CD4-positive, CD25-positive, alpha-beta regulatory T cell (primary cell): ENCODE measurements around the gene ATN1. TPM values are rescaled to one million over a fixed set of nuclear protein-coding genes. Genes with fewer than 3 reads are reported as not detected.

Experiments
- ATAC-seq, 2 donors: fragments of 150-1000 bp; cut with Tn5 transposase; one replicate each; pipeline ENCODE4 v1.10.0; 2021; ENCODE audit warnings: low read depth in 2 of 2, moderate number of reproducible peaks in 2 of 2, moderate library complexity in 1 of 2
- DNase-seq, 3 donors: peaks; one replicate each; pipeline versions ENCODE4 v3.0.0 to v3.0.0-alpha.2; 2012 to 2022; ENCODE audit warnings: mixed read lengths in 1 of 3
- H3K27ac ChIP-seq: one replicate; pipeline ENCODE4 v1.7.0; 2013; ENCODE audit warnings: mild to moderate bottlenecking, low read length; ENCODE audit not compliant: insufficient read depth, poor library complexity, severe bottlenecking
- H3K27me3 ChIP-seq: one replicate; pipeline ENCODE4 v1.7.0; 2013; ENCODE audit warnings: low read length; ENCODE audit not compliant: control insufficient read depth, insufficient read depth
- H3K36me3 ChIP-seq: one replicate; pipeline ENCODE4 v1.7.0; 2013; ENCODE audit warnings: mild to moderate bottlenecking, low read length, moderate library complexity; ENCODE audit not compliant: control insufficient read depth, insufficient read depth
- H3K4me1 ChIP-seq: 2 replicates; pipeline ENCODE4 v1.7.0; 2013; ENCODE audit warnings: mild to moderate bottlenecking, low read length; ENCODE audit not compliant: insufficient read depth, control insufficient read depth, poor library complexity, severe bottlenecking
- H3K4me3 ChIP-seq: one replicate; pipeline ENCODE4 v1.7.0; 2013; ENCODE audit warnings: low read depth, mild to moderate bottlenecking, low read length, moderate library complexity
- H3K9me3 ChIP-seq, 2 experiments: 1 replicate in 1 of 2; 2 replicates in 1 of 2; pipeline ENCODE4 v1.7.0; 2013; ENCODE audit warnings: low read length in 2 of 2, mild to moderate bottlenecking in 1 of 2, moderate library complexity in 1 of 2; ENCODE audit not compliant: control insufficient read depth in 2 of 2
- H3K27ac Mint-ChIP-seq, 3 donors: one replicate each; pipeline ENCODE4 v1.8.0; 2020 to 2022; ENCODE audit warnings: mild to moderate bottlenecking in 3 of 3, mixed read lengths in 3 of 3, moderate library complexity in 2 of 3
- H3K27me3 Mint-ChIP-seq: one replicate; pipeline ENCODE4 v1.8.0; 2022; ENCODE audit warnings: mild to moderate bottlenecking, mixed read lengths
- H3K36me3 Mint-ChIP-seq: one replicate; pipeline ENCODE4 v1.8.0; 2020; ENCODE audit warnings: mixed read lengths
- H3K4me1 Mint-ChIP-seq, 4 donors: one replicate each; pipeline ENCODE4 v1.8.0; 2020 to 2022; ENCODE audit warnings: mixed read lengths in 4 of 4, mild to moderate bottlenecking in 1 of 4
- H3K4me3 Mint-ChIP-seq, 4 donors: one replicate each; pipeline ENCODE4 v1.8.0; 2020 to 2022; ENCODE audit warnings: mild to moderate bottlenecking in 4 of 4, mixed read lengths in 4 of 4, moderate library complexity in 3 of 4
- H3K9me3 Mint-ChIP-seq, 7 donors: one replicate each; pipeline ENCODE4 v1.8.0; 2020 to 2022; ENCODE audit warnings: mixed read lengths in 7 of 7, mild to moderate bottlenecking in 3 of 7, moderate library complexity in 2 of 7
- polyA plus RNA-seq, 4 donors: library from polyadenylated mRNA; unstranded; fragments of 300-500 nt; fragmentation: Illumina TruSeq; gene quantifications; one replicate each; pipeline ENCODE4 v1.2.3, GENCODE V29; 2021
- total RNA-seq: library from RNA; stranded (reverse); gene quantifications from one replicate; pipeline ENCODE4 v1.2.3, GENCODE V29; 2022

The ATN1 gene
- total and polyA plus RNA-seq, 5 donors from 2014 or later = 0.17 to 27.5 (median 0.60) TPM

- H3K9me3 ChIP-seq = no peaks in the 10 kb centered on the region
- H3K4me3 ChIP-seq = no peak overlapping the region
- peak overlapping the region; percentile 48 to 88 (median 74) for H3K4me3 Mint-ChIP-seq
- peaks cover 45% of the 10 kb centered on the region for H3K36me3 Mint-ChIP-seq
- ATAC-seq (no peak), DNase-seq (no peak)
- no peaks in the 10 kb centered on the region for H3K27me3 ChIP-seq
- peaks cover 95% of the 10 kb centered on the region for H3K4me1 ChIP-seq
- H3K27me3 Mint-ChIP-seq = no peaks in the 10 kb centered on the region
- H3K27ac ChIP-seq = peak overlapping the region; percentile 98
- peak overlapping the region; percentile 92 to 100 (median 97) for H3K27ac Mint-ChIP-seq
- H3K4me1 Mint-ChIP-seq = peaks cover 6 to 81% (median 50%) of the 10 kb centered on the region in 4 donors
- H3K36me3 ChIP-seq = peaks cover 32% of the 10 kb centered on the region
- H3K9me3 Mint-ChIP-seq = no peaks in the 10 kb centered on the region
Measured at GRCh38 chr12:6956021-6956727, 28.4 kb downstream of the ATN1 start.

GRCh38 chr12:6957151-6957701, 29.5 kb downstream of the ATN1 start:
- Mint-ChIP-seq H3K9me3 (no peaks in the 10 kb centered on the region), H3K4me1 (peaks cover 11 to 92% (median 60%) of the 10 kb centered on the region in 4 donors), H3K36me3 (peaks cover 47% of the 10 kb centered on the region), H3K4me3 (peak overlapping the region; percentile 72 to 96 (median 90)), H3K27me3 (no peaks in the 10 kb centered on the region), H3K27ac (peak overlapping the region; percentile 92 to 100 (median 97))
- no peaks in the 10 kb centered on the region for H3K9me3 ChIP-seq
- no peak overlapping the region for H3K4me3 ChIP-seq
- H3K36me3 ChIP-seq = peaks cover 32% of the 10 kb centered on the region
- ATAC-seq = no peak
- H3K27ac ChIP-seq = peak overlapping the region; percentile 98
- H3K27me3 ChIP-seq = no peaks in the 10 kb centered on the region
- H3K4me1 ChIP-seq = peaks cover 100% of the 10 kb centered on the region
- DNase-seq = peak in 1 of 3 donors; percentile 50

- no peak for ATAC-seq
- Histone ChIP-seq H3K27me3 (no peaks in the 10 kb centered on the region), H3K27ac (peak overlapping the region; percentile 98), H3K9me3 (no peaks in the 10 kb centered on the region), H3K4me3 (peak overlapping the region; percentile 64), H3K36me3 (peaks cover 32% of the 10 kb centered on the region), H3K4me1 (peaks cover 100% of the 10 kb centered on the region)
- H3K36me3 Mint-ChIP-seq = peaks cover 41% of the 10 kb centered on the region
- peak overlapping the region; percentile 97 to 100 (median 99) for H3K27ac Mint-ChIP-seq
- no peak for DNase-seq
- H3K4me3 Mint-ChIP-seq = peak overlapping the region; percentile 87 to 96 (median 92)
- no peaks in the 10 kb centered on the region for H3K9me3 Mint-ChIP-seq
- H3K27me3 Mint-ChIP-seq = no peaks in the 10 kb centered on the region
- H3K4me1 Mint-ChIP-seq = peaks cover 11 to 90% (median 57%) of the 10 kb centered on the region in 4 donors
Measured at GRCh38 chr12:6957741-6958608, 30.2 kb downstream of the ATN1 start.

GRCh38 chr12:6958609-6959057, 30.9 kb downstream of the ATN1 start:
- peaks cover 32% of the 10 kb centered on the region for H3K36me3 ChIP-seq
- ATAC-seq = no peak
- peaks cover 41% of the 10 kb centered on the region for H3K36me3 Mint-ChIP-seq

GRCh38 chr12:6959058-6959804, 31.5 kb downstream of the ATN1 start:
- H3K9me3 Mint-ChIP-seq = no peaks in the 10 kb centered on the region
- H3K4me3 Mint-ChIP-seq = peak overlapping the region; percentile 87 to 96 (median 92)
- peaks cover 88% of the 10 kb centered on the region for H3K4me1 ChIP-seq
- no peaks in the 10 kb centered on the region for H3K9me3 ChIP-seq
- H3K27me3 ChIP-seq = no peaks in the 10 kb centered on the region
- peak overlapping the region; percentile 97 to 100 (median 99) for H3K27ac Mint-ChIP-seq
- H3K4me1 Mint-ChIP-seq = peaks cover 11 to 86% (median 52%) of the 10 kb centered on the region in 4 donors
- H3K36me3 ChIP-seq = peaks cover 32% of the 10 kb centered on the region
- H3K27me3 Mint-ChIP-seq = no peaks in the 10 kb centered on the region
- ATAC-seq = peak; percentile 56
- peak overlapping the region; percentile 64 for H3K4me3 ChIP-seq
- H3K27ac ChIP-seq = peak overlapping the region; percentile 98
- peaks cover 35% of the 10 kb centered on the region for H3K36me3 Mint-ChIP-seq
- DNase-seq = peak; percentile 69 to 90 (median 87)

More at GRCh38 chr12:6958609-6959057, 30.9 kb downstream of the ATN1 start:
- Histone ChIP-seq H3K4me1 (peaks cover 94% of the 10 kb centered on the region), H3K4me3 (peak overlapping the region; percentile 64), H3K27me3 (no peaks in the 10 kb centered on the region), H3K9me3 (no peaks in the 10 kb centered on the region), H3K27ac (peak overlapping the region; percentile 98)
- Mint-ChIP-seq H3K27me3 (no peaks in the 10 kb centered on the region), H3K4me1 (peaks cover 11 to 86% (median 56%) of the 10 kb centered on the region in 4 donors), H3K9me3 (no peaks in the 10 kb centered on the region), H3K4me3 (peak overlapping the region; percentile 87 to 96 (median 92)), H3K27ac (peak overlapping the region; percentile 97 to 100 (median 99))
- DNase-seq = no peak

GRCh38 chr12:6959805-6960592, 32.2 kb downstream of the ATN1 start:
- peak overlapping the region; percentile 99 to 100 (median 99) for H3K27ac Mint-ChIP-seq
- Histone ChIP-seq H3K4me3 (peak overlapping the region; percentile 64), H3K27me3 (no peaks in the 10 kb centered on the region), H3K9me3 (no peaks in the 10 kb centered on the region), H3K27ac (peak overlapping the region; percentile 98), H3K36me3 (peaks cover 28% of the 10 kb centered on the region), H3K4me1 (peaks cover 87% of the 10 kb centered on the region)
- peak overlapping the region in 3 of 4 donors; percentile 89 to 94 (median 93) for H3K4me3 Mint-ChIP-seq
- DNase-seq (no peak), ATAC-seq (no peak)
- H3K36me3 Mint-ChIP-seq = peaks cover 34% of the 10 kb centered on the region
- H3K27me3 Mint-ChIP-seq = no peaks in the 10 kb centered on the region
- peaks cover 11 to 86% (median 49%) of the 10 kb centered on the region in 4 donors for H3K4me1 Mint-ChIP-seq
- H3K9me3 Mint-ChIP-seq = no peaks in the 10 kb centered on the region
